Smooth muscle cell (in vitro differentiated cells): ENCODE data around the gene PRMT5. TPM values are rescaled to one million over a fixed set of nuclear protein-coding genes. Genes with fewer than 3 reads are reported as not detected.
"Not testable (repeated sequence)": the region's sequence is repeated elsewhere in the genome, so short reads cannot be mapped to it uniquely, and the experiment has no call there.

ENCODE experiments used
- DNase-seq: peaks from one replicate; lab custom pipeline; 2025; ENCODE audit not compliant: unreplicated experiment; lab: John Stamatoyannopoulos, UW
- H2AFZ ChIP-seq: fragments of 200-600 bp; sonication (generic); 2 replicates; pipeline ENCODE4 v1.6.0; 2016; ENCODE audit warnings: antibody characterized with exemption, low read depth, mild to moderate bottlenecking
- H3F3A ChIP-seq: fragments of 200-600 bp; sonication (generic); 2 replicates; pipeline ENCODE4 v1.6.0; 2017; ENCODE audit warnings: antibody characterized with exemption, low read depth
- H3K27ac ChIP-seq: fragments of 200-600 bp; sonication (generic); 2 replicates; pipeline ENCODE4 v1.5.1; 2016; ENCODE audit warnings: low read depth, mild to moderate bottlenecking
- H3K27me3 ChIP-seq: fragments of 200-600 bp; sonication (generic); 2 replicates; pipeline ENCODE4 v1.6.1; 2016; ENCODE audit warnings: low read depth, mild to moderate bottlenecking
- H3K36me3 ChIP-seq: fragments of 200-600 bp; sonication (generic); 2 replicates; pipeline ENCODE4 v1.5.1; 2016; ENCODE audit warnings: low read depth
- H3K4me1 ChIP-seq: fragments of 200-600 bp; sonication (generic); 2 replicates; pipeline ENCODE4 v1.5.1; 2016; ENCODE audit warnings: low read depth
- H3K4me2 ChIP-seq: fragments of 200-600 bp; sonication (generic); 2 replicates; pipeline ENCODE4 v1.6.0; 2016; ENCODE audit warnings: mild to moderate bottlenecking
- H3K4me3 ChIP-seq: fragments of 200-600 bp; sonication (generic); 2 replicates; pipeline ENCODE4 v1.5.1; 2016; ENCODE audit warnings: mild to moderate bottlenecking
- H3K79me2 ChIP-seq: fragments of 200-600 bp; sonication (generic); 2 replicates; pipeline ENCODE4 v1.6.0; 2016; ENCODE audit warnings: low read depth, mild to moderate bottlenecking
- H3K9ac ChIP-seq: fragments of 200-600 bp; sonication (generic); 2 replicates; pipeline ENCODE4 v1.6.0; 2016; ENCODE audit warnings: low read depth
- H3K9me3 ChIP-seq: fragments of 200-600 bp; sonication (generic); replicated peaks from 2 replicates; pipeline ENCODE4 v1.5.1; 2016; ENCODE audit warnings: low read depth
- H4K20me1 ChIP-seq: fragments of 200-600 bp; sonication (generic); 2 replicates; pipeline ENCODE4 v1.6.0; 2016; ENCODE audit warnings: low read depth
- CTCF ChIP-seq: fragments of 200-600 bp; sonication (generic); IDR thresholded peaks from 2 replicates; pipeline ENCODE4 v1.5.1; 2017; ENCODE audit warnings: borderline replicate concordance, mild to moderate bottlenecking, antibody characterized with exemption; ENCODE audit not compliant: insufficient read depth, poor library complexity, severe bottlenecking
- WGBS: methylation state at CpG from one replicate; pipeline ENCODE4 v1.1.7; 2016; ENCODE audit warnings: low lambda C conversion rate; 5-methylcytosine and 5-hydroxymethylcytosine counted together
- polyA plus RNA-seq: library from polyadenylated mRNA; unstranded; fragments of >200 nt; fragmentation: Nextera tagmentation; extraction: Ambion mirVana; gene quantifications from 2 replicates; pipeline ENCODE4 v1.2.1, GENCODE V29; 2016
- total RNA-seq: library from RNA; depleted of rRNA; stranded (reverse); fragments of >200 nt; gene quantifications from 2 replicates; pipeline ENCODE4 v1.2.3, GENCODE V29; 2014

PRMT5 gene
- total and polyA plus RNA-seq, 2 experiments from 2014 or later: 50.3 to 80.0 TPM

DNA sequence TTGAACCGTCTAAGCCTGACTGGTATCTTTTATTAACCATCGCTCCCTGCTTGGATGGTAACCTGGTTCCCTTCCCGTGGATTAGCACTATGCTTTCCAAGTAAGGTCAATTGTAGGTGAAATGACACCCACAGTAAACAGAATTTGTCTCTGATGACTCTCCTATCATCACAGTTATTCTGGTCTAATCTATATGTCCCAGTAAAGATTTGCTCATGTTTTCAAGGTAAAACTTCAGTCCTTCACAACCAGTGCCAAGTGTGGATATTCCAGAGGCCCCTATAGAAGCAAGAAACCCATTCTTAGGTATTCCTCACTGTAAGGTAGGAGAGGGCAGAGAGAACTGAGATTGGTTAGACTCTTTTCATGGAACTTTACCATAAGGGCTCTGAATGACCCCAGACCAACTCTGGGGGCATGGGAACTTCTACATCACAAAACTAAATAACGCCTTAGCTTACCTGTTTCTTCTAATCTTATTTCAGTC, 37.6 kb upstream of the PRMT5 start:
- no peak for TF ChIP-seq CTCF
- H3K79me2 ChIP-seq: no peaks in the 10 kb centered on the region
- H3F3A ChIP-seq: no peaks in the 10 kb centered on the region
- no peak overlapping the region for H2AFZ ChIP-seq
- DNase-seq: no peak
- no peaks in the 10 kb centered on the region for H3K27me3 ChIP-seq
- no peaks in the 10 kb centered on the region for H3K36me3 ChIP-seq
- H3K27ac ChIP-seq: no peak overlapping the region
- no peak overlapping the region for H3K4me3 ChIP-seq
- H3K9me3 ChIP-seq: no peaks in the 10 kb centered on the region
- no peaks in the 10 kb centered on the region for H4K20me1 ChIP-seq
- no peaks in the 10 kb centered on the region for H3K4me1 ChIP-seq
- 68% methylated on average over 4 of the region's 4 CpGs for WGBS
- H3K9ac ChIP-seq: no peak overlapping the region
- H3K4me2 ChIP-seq: no peak overlapping the region

DNA sequence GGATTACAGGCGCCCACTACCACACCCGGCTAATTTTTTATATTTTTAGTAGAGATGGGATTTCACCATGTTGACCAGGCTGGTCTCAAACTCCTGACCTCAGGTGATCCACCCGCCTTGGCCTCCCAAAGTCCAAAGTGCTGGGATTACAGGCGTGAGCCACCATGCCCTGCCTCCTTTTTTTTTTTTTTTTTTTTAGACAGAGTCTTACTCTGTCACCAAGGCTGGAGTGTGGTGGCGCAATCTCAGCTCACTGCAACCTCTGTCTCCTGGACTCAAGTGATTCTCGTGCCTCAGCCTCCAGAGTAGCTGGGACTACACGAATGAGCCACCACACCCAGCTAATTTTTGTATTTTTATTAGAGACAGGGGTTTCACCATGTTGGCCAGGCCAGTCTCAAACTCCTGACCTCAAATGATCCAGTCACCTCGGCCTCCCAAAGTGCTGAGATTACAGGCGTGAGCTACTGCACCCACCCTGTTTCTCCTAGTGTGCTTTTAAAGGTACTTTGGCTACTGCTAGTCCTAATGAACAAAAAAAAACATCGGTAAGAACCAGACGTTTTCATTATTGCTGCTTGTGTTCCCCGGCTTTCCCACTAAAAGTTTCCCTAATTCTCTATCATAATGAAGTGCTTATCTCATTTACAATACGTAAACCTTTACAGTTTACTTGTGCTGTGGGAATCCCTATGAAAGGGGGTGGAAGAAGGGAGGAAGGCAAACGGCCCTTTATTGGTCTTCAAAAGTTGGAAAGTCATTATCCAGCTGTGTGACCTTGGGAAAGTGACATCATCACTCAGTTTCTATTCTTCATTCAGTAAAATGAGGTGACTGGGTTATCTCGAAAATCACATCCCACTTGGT, 37.0 kb upstream of the PRMT5 start:
- not testable (repeated sequence) for H3K36me3 ChIP-seq, H2AFZ ChIP-seq, H4K20me1 ChIP-seq, H3K27ac ChIP-seq, H3F3A ChIP-seq, H3K4me2 ChIP-seq, H3K9ac ChIP-seq, H3K79me2 ChIP-seq, H3K4me1 ChIP-seq, H3K4me3 ChIP-seq, H3K27me3 ChIP-seq, H3K9me3 ChIP-seq, DNase-seq
- WGBS: 73% methylated on average over 15 of the region's 15 CpGs

DNA sequence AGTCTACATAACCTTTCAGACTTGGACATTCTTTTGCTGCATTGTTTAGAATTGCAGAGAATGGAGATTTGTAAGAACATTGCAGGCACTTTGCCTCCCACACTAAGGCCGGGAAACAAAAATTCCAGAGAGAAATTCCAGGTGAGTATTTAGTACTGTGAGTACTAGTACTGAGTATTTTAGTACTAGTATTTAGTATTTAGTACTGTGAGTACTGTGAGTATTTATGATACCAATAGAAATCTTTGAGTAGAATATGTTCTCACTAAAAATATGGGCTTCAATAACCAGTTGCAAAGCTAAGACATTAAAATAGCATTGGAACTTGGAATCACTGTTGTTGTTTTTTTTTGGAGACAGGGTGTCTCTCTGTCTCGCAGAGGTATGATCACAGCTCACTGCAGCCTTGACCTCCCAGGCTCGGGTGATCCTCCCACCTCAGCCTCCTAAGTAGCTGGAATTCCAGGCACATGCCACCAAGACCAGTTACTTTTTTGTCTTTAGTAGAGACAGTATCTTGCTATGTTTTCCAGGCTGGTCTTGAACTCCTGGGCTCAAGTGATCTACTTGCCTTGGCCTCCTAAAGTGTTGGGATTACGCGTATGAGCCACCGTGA, 33.0 kb upstream of the PRMT5 start:
- H3K79me2 ChIP-seq: no peaks in the 10 kb centered on the region
- H2AFZ ChIP-seq: no peak overlapping the region
- H3K27me3 ChIP-seq: no peaks in the 10 kb centered on the region
- no peak for DNase-seq
- H3K9me3 ChIP-seq: no peaks in the 10 kb centered on the region
- WGBS: 90% methylated on average over 6 of the region's 6 CpGs
- no peaks in the 10 kb centered on the region for H4K20me1 ChIP-seq
- H3K4me1 ChIP-seq: no peaks in the 10 kb centered on the region
- H3K4me3 ChIP-seq: no peak overlapping the region
- no peaks in the 10 kb centered on the region for H3K36me3 ChIP-seq
- no peak overlapping the region for H3K4me2 ChIP-seq
- no peak overlapping the region for H3K9ac ChIP-seq
- TF ChIP-seq CTCF: no peak
- no peak overlapping the region for H3K27ac ChIP-seq
- no peaks in the 10 kb centered on the region for H3F3A ChIP-seq

DNA sequence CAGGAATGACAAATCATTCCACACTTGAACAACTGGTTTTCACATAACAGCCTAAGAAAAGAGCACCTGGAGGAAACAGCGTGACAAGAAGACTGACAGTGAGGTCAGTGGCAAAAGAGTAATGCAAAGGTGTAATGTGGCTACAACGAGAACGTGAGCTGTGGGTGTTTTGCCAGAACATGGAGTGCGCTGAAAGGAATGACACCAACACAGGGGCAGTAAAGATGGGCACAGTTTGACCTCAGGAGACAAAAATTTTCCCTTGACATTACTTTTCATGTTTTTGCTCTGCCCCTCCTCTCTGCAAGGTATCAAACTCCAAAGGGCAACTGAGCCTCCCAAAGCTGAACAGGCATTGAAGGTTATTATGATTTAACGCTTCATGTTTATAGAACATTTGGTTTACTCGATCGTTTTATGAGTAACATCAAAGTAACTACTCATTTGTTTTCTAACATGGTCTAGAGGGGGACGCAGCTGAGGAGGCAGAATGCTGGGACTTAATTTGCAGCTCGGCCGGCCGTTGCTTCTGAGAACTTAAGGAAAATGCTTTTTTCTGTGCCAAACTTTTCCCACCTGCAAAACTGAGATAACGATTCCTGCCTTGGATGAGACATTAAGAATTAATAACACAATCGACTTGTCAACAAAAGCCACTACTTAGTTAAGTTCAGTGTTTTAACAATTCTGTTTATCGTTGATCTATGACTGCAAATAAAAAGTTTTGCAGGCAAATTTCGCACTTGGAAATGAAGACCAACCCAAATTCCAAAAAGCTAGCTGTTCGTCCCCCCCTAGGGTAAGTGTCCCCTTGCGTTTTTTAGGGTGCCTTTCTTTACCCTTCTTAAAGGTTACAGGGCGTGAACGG, 26.8 kb upstream of the PRMT5 start:
- no peak for TF ChIP-seq CTCF
- H3K4me3 ChIP-seq: peak overlapping the region; percentile 80
- no peaks in the 10 kb centered on the region for H3K9me3 ChIP-seq
- no peak for DNase-seq
- no peaks in the 10 kb centered on the region for H4K20me1 ChIP-seq
- H3F3A ChIP-seq: no peaks in the 10 kb centered on the region
- no peaks in the 10 kb centered on the region for H3K27me3 ChIP-seq
- H2AFZ ChIP-seq: peak overlapping the region; percentile 94
- no peaks in the 10 kb centered on the region for H3K79me2 ChIP-seq
- peak overlapping the region; percentile 68 for H3K9ac ChIP-seq
- peak overlapping the region; percentile 79 for H3K27ac ChIP-seq
- 27% methylated on average over 19 of the region's 19 CpGs for WGBS
- H3K4me2 ChIP-seq: peak overlapping the region; percentile 93
- peaks cover 7% of the 10 kb centered on the region for H3K4me1 ChIP-seq
- no peaks in the 10 kb centered on the region for H3K36me3 ChIP-seq
